Astrocyte (in vitro differentiated cells and primary cell): ENCODE data around the gene NSMF. TPM values are rescaled to one million over a fixed set of nuclear protein-coding genes. Genes with fewer than 3 reads are reported as not detected.

ENCODE experiments used
- DNase-seq: peaks from one replicate; pipeline ENCODE4 v3.0.0-alpha.2; 2010; ENCODE audit warnings: low read depth
- FAIRE-seq: peaks from 2 replicates; lab custom pipeline; 2011; peaks lifted over from hg19 to GRCh38; lab: Jason Lieb, UNC
- H2AFZ ChIP-seq: 2 replicates; pipeline ENCODE4 v1.6.0; 2012; ENCODE audit warnings: low read depth, low read length, inconsistent platforms
- H3K27ac ChIP-seq: 2 replicates; pipeline ENCODE4 v1.5.1; 2011; ENCODE audit warnings: low read depth, low read length, inconsistent platforms
- H3K27me3 ChIP-seq: 2 replicates; pipeline ENCODE4 v1.6.0; 2011; ENCODE audit warnings: low read length, inconsistent platforms; ENCODE audit not compliant: insufficient read depth
- H3K36me3 ChIP-seq: 2 replicates; pipeline ENCODE4 v1.5.1; 2011; ENCODE audit warnings: low read length, inconsistent platforms; ENCODE audit not compliant: insufficient read depth
- H3K4me1 ChIP-seq: 2 replicates; pipeline ENCODE4 v1.5.1; 2011; ENCODE audit warnings: low read length, inconsistent platforms; ENCODE audit not compliant: insufficient read depth
- H3K4me2 ChIP-seq: 2 replicates; pipeline ENCODE4 v1.6.0; 2012; ENCODE audit warnings: low read length, inconsistent platforms
- H3K4me3 ChIP-seq: 2 replicates; pipeline ENCODE4 v1.5.1; 2011; ENCODE audit warnings: low read depth, mild to moderate bottlenecking, low read length, inconsistent platforms; ENCODE audit not compliant: insufficient read depth
- H3K79me2 ChIP-seq: 2 replicates; pipeline ENCODE4 v1.6.0; 2012; ENCODE audit warnings: mild to moderate bottlenecking, low read length, inconsistent platforms; ENCODE audit not compliant: insufficient read depth
- H3K9ac ChIP-seq: 2 replicates; pipeline ENCODE4 v1.6.0; 2012; ENCODE audit warnings: mild to moderate bottlenecking, low read length, inconsistent platforms
- H3K9me3 ChIP-seq: 2 replicates; pipeline ENCODE4 v1.5.1; 2012; ENCODE audit warnings: low read depth, mild to moderate bottlenecking, low read length, inconsistent platforms; ENCODE audit not compliant: insufficient read depth
- H4K20me1 ChIP-seq: 2 replicates; pipeline ENCODE4 v1.6.0; 2012; ENCODE audit warnings: low read length, inconsistent platforms; ENCODE audit not compliant: insufficient read depth
- H3K27ac Mint-ChIP-seq: one replicate; pipeline ENCODE4 v1.8.0; 2021; ENCODE audit warnings: mild to moderate bottlenecking, mixed read lengths; ENCODE audit not compliant: unreplicated experiment
- H3K27me3 Mint-ChIP-seq: one replicate; pipeline ENCODE4 v1.8.0; 2021; ENCODE audit warnings: low read depth, mixed read lengths; ENCODE audit not compliant: unreplicated experiment
- H3K36me3 Mint-ChIP-seq: one replicate; pipeline ENCODE4 v1.8.0; 2021; ENCODE audit warnings: low read depth, mixed read lengths; ENCODE audit not compliant: unreplicated experiment
- H3K4me1 Mint-ChIP-seq: one replicate; pipeline ENCODE4 v1.8.0; 2021; ENCODE audit warnings: low read depth, mixed read lengths; ENCODE audit not compliant: unreplicated experiment
- H3K4me3 Mint-ChIP-seq: one replicate; pipeline ENCODE4 v1.8.0; 2021; ENCODE audit warnings: mild to moderate bottlenecking, moderate library complexity, mixed read lengths; ENCODE audit not compliant: unreplicated experiment
- H3K9me3 Mint-ChIP-seq: one replicate; pipeline ENCODE4 v1.8.0; 2021; ENCODE audit warnings: mild to moderate bottlenecking, mixed read lengths; ENCODE audit not compliant: unreplicated experiment
- EZH2 ChIP-seq: IDR thresholded peaks from 2 replicates; pipeline ENCODE4 v1.6.1; 2012; ENCODE audit warnings: mild to moderate bottlenecking, low read length, inconsistent platforms; ENCODE audit not compliant: insufficient read depth
- total RNA-seq: library from RNA; stranded (reverse); gene quantifications from 2 replicates; pipeline ENCODE4 v1.2.1, GENCODE V29; 2021
- TF ChIP-seq, protein P1 (sequence below): IDR thresholded peaks from 2 replicates; pipeline ENCODE4 v1.5.1; 2011; ENCODE audit warnings: low read depth, mild to moderate bottlenecking, inconsistent platforms, low read length, moderate library complexity; ENCODE audit not compliant: insufficient read depth

Gene NSMF
- total RNA-seq, 1 donor from 2014 or later = 50.5 TPM

DNA sequence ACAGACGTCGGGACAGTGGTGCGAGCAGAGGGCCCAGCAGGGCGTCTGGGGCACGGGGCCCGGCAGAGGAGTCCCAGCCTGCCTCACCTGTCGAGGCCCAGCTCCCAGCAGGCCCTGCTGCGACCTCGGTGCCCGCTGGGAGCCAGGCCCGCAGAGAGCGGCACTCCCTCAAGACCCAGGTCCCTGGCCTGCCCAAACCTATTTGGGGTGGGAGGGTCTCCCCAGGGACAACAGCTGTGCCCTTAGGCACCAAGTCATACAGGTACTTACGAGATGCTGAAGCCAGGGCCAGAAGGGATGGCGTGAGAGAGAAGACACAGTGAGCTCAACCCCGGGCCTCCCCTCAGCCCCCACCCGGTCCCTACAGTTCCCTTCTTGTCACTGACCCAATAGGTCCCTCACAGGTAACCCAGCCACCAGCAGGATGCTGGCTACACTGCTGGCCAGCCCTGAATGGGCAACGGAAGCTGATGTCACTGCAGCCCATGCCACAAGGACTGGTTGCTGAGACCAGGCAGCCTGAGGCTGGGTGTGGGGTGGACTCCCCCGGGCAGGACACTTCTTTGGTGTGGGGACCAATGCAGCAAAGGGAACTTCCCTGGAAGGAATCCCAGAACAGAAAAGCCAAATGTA is 3.7 kb downstream of the NSMF start:
- H3K4me2 ChIP-seq = peak overlapping the region; percentile 96
- FAIRE-seq (no peak), DNase-seq (no peak)
- H3K9me3 ChIP-seq = no peaks in the 10 kb centered on the region
- H3K9ac ChIP-seq = no peak overlapping the region
- Mint-ChIP-seq H3K9me3 (no peaks in the 10 kb centered on the region), H3K4me3 (no peak overlapping the region), H3K36me3 (peaks cover 3% of the 10 kb centered on the region), H3K4me1 (peaks cover 10% of the 10 kb centered on the region), H3K27me3 (no peaks in the 10 kb centered on the region), H3K27ac (no peak overlapping the region)
- no peak overlapping the region for H3K4me3 ChIP-seq
- peaks cover 3% of the 10 kb centered on the region for H3K36me3 ChIP-seq
- H2AFZ ChIP-seq = no peak overlapping the region
- H3K4me1 ChIP-seq = peaks cover 48% of the 10 kb centered on the region
- no peak overlapping the region for H3K27ac ChIP-seq
- H3K27me3 ChIP-seq = no peaks in the 10 kb centered on the region
- no peaks in the 10 kb centered on the region for H3K79me2 ChIP-seq
- TF ChIP-seq EZH2 = no peak
- TF ChIP-seq, protein P1, sequence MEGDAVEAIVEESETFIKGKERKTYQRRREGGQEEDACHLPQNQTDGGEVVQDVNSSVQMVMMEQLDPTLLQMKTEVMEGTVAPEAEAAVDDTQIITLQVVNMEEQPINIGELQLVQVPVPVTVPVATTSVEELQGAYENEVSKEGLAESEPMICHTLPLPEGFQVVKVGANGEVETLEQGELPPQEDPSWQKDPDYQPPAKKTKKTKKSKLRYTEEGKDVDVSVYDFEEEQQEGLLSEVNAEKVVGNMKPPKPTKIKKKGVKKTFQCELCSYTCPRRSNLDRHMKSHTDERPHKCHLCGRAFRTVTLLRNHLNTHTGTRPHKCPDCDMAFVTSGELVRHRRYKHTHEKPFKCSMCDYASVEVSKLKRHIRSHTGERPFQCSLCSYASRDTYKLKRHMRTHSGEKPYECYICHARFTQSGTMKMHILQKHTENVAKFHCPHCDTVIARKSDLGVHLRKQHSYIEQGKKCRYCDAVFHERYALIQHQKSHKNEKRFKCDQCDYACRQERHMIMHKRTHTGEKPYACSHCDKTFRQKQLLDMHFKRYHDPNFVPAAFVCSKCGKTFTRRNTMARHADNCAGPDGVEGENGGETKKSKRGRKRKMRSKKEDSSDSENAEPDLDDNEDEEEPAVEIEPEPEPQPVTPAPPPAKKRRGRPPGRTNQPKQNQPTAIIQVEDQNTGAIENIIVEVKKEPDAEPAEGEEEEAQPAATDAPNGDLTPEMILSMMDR = no peak
- peaks cover 51% of the 10 kb centered on the region for H4K20me1 ChIP-seq

DNA sequence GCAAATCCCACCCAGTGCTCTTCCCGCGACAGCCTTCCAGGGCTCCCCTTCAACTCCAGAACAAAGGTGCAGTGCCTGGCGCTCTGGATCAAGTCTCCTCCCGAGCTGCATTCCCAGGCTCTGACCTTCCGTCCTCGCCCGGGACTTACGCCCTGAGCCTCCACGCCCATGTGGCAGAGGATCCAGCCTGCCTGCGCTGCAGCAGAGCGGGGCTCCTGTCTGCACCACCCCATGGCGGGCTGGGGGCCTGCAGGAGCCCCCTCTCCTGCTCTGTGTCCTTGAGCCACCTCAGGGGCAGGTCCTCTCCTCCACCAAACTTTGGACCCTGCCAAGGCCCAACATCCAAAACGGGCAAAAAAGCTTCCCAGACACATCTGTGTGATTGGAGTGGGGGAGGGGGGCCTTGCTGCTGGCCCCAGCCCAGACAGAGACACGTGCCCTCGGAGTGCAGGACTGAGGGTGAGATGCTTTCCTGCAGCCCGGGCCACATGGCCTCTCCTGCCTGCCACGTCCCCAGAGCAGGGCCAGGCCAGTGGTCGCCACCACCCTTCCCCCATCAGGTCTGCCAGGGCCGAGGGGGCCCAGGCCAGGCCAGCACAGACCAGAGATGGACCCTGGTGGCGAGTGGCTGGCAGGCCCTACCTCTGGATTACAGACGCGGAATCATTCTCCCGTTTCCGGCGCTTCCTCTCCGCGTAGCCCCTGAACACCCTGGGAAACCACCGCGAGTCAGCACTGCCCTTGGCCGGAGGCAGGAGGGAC is 4.4 kb downstream of the NSMF start:
- Mint-ChIP-seq H3K36me3 (peaks cover 3% of the 10 kb centered on the region), H3K4me1 (peaks cover 10% of the 10 kb centered on the region), H3K27ac (no peak overlapping the region), H3K4me3 (no peak overlapping the region), H3K27me3 (no peaks in the 10 kb centered on the region), H3K9me3 (no peaks in the 10 kb centered on the region)
- Histone ChIP-seq H3K4me1 (peaks cover 48% of the 10 kb centered on the region), H2AFZ (no peak overlapping the region), H3K79me2 (no peaks in the 10 kb centered on the region), H3K9ac (no peak overlapping the region), H3K27me3 (no peaks in the 10 kb centered on the region), H3K36me3 (peaks cover 3% of the 10 kb centered on the region), H3K4me3 (no peak overlapping the region), H3K27ac (no peak overlapping the region), H4K20me1 (peaks cover 51% of the 10 kb centered on the region), H3K4me2 (peak overlapping the region; percentile 46), H3K9me3 (no peaks in the 10 kb centered on the region)
- peak; percentile 14 for DNase-seq
- TF ChIP-seq, protein P1 = no peak
- TF ChIP-seq EZH2 = no peak
- FAIRE-seq = no peak

DNA sequence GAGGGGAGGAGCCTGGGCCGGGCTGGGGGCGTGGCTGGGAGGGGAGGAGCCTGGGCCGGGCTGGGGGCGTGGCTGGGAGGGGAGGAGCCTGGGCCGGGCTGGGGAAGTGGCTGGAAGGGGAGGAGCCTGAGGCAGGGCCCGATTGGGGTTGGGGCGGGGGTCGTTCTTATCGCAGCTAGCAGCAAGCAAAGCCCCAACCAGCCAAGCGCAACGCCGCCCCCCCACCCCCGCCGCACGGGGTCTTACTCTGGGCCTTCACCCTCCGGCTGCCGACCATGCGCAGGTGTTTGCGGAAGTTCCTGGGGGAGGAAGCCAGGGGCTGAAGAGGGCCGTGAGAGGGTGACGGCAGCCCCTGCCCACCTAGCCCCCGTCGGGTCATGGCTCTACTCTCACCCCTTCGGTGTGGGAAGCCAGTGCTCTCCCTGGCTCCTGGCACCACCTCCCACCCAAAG is 5.0 kb downstream of the NSMF start:
- Histone ChIP-seq H2AFZ (no peak overlapping the region), H3K9ac (no peak overlapping the region), H3K36me3 (peaks cover 3% of the 10 kb centered on the region), H3K9me3 (no peaks in the 10 kb centered on the region), H4K20me1 (peaks cover 51% of the 10 kb centered on the region), H3K27ac (no peak overlapping the region), H3K4me2 (peak overlapping the region; percentile 46), H3K27me3 (no peaks in the 10 kb centered on the region), H3K79me2 (no peaks in the 10 kb centered on the region), H3K4me1 (peaks cover 44% of the 10 kb centered on the region), H3K4me3 (no peak overlapping the region)
- H3K4me3 Mint-ChIP-seq = no peak overlapping the region
- peaks cover 3% of the 10 kb centered on the region for H3K36me3 Mint-ChIP-seq
- FAIRE-seq = no peak
- peaks cover 10% of the 10 kb centered on the region for H3K4me1 Mint-ChIP-seq
- H3K27ac Mint-ChIP-seq = no peak overlapping the region
- H3K27me3 Mint-ChIP-seq = no peaks in the 10 kb centered on the region
- no peak for DNase-seq
- TF ChIP-seq, protein P1 = no peak
- no peak for TF ChIP-seq EZH2
- no peaks in the 10 kb centered on the region for H3K9me3 Mint-ChIP-seq
